HG02678 (cell line): Measurements from ENCODE around the gene ATP6V1C2.
A peak's percentile ranks its signal among the peaks of the same experiment; 100 is the strongest.

Experiments used
- ATAC-seq: cut with Tn5 transposase; IDR thresholded peaks from one replicate; pipeline ENCODE4 v1.9.1; 2021; ENCODE audit warnings: mild to moderate bottlenecking, moderate library complexity; ENCODE audit not compliant: unreplicated experiment

The ATP6V1C2 gene

GRCh38 chr2:10832203-10832936 is 110.9 kb downstream of the ATP6V1C2 start:
- ATAC-seq = peak; percentile 81

GRCh38 chr2:10833021-10833420 is 111.6 kb downstream of the ATP6V1C2 start:
- no peak for ATAC-seq

GRCh38 chr2:10834068-10834655 is 112.7 kb downstream of the ATP6V1C2 start:
- no peak for ATAC-seq
